ENCODE results near the gene GJE1.

DNA sequence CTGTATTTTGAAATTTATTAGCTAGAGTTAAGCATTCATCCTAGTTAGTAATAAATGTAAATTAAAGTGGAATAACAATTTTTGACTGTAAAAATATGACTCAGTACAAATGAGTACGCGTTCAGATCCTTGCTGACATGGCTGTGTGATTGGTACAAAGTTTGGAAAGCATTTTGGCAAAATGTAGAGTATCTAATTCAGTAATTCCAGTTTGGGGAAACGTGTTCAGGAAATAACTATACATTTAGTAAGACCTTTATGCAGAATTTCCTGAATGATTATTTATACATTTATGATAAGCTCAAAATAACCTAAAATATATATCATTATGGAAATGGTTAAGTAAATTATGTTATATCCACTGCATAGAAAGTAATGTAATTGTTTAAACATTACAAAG, 22.4 kb downstream of the GJE1 start:
- TF ChIP-seq, protein P1, sequence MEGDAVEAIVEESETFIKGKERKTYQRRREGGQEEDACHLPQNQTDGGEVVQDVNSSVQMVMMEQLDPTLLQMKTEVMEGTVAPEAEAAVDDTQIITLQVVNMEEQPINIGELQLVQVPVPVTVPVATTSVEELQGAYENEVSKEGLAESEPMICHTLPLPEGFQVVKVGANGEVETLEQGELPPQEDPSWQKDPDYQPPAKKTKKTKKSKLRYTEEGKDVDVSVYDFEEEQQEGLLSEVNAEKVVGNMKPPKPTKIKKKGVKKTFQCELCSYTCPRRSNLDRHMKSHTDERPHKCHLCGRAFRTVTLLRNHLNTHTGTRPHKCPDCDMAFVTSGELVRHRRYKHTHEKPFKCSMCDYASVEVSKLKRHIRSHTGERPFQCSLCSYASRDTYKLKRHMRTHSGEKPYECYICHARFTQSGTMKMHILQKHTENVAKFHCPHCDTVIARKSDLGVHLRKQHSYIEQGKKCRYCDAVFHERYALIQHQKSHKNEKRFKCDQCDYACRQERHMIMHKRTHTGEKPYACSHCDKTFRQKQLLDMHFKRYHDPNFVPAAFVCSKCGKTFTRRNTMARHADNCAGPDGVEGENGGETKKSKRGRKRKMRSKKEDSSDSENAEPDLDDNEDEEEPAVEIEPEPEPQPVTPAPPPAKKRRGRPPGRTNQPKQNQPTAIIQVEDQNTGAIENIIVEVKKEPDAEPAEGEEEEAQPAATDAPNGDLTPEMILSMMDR (IDR thresholded peaks at IDR 0.05), result no peak
- TF ChIP-seq POLR2A (IDR thresholded peaks at IDR 0.05), result no peak
